ENCODE data around the gene KRTAP10-12. TPM values are rescaled to one million over a fixed set of nuclear protein-coding genes. Genes with fewer than 3 reads are reported as not detected.

Gene KRTAP10-12, protein sequence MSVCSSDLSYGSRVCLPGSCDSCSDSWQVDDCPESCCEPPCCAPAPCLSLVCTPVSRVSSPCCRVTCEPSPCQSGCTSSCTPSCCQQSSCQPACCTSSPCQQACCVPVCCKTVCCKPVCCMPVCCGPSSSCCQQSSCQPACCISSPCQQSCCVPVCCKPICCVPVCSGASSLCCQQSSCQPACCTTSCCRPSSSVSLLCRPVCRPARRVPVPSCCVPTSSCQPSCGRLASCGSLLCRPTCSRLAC
- not detected in 5 replicates for total RNA-seq (2022; extraction: Qiagen RNA extraction)

GRCh38 chr21:44697172-44697810, at the start of gene KRTAP10-12:
KRTAP10-12 (plus strand) TSS chr21:44697172; CDS start chr21:44697202, 30 bp downstream.

GRCh38 chr21:44654576-44655175, 42.3 kb upstream of the KRTAP10-12 start, which contains the start of gene KRTAP12-4:
KRTAP12-4 (minus strand) TSS chr21:44654659; CDS start chr21:44654614, 45 bp downstream.

DNA sequence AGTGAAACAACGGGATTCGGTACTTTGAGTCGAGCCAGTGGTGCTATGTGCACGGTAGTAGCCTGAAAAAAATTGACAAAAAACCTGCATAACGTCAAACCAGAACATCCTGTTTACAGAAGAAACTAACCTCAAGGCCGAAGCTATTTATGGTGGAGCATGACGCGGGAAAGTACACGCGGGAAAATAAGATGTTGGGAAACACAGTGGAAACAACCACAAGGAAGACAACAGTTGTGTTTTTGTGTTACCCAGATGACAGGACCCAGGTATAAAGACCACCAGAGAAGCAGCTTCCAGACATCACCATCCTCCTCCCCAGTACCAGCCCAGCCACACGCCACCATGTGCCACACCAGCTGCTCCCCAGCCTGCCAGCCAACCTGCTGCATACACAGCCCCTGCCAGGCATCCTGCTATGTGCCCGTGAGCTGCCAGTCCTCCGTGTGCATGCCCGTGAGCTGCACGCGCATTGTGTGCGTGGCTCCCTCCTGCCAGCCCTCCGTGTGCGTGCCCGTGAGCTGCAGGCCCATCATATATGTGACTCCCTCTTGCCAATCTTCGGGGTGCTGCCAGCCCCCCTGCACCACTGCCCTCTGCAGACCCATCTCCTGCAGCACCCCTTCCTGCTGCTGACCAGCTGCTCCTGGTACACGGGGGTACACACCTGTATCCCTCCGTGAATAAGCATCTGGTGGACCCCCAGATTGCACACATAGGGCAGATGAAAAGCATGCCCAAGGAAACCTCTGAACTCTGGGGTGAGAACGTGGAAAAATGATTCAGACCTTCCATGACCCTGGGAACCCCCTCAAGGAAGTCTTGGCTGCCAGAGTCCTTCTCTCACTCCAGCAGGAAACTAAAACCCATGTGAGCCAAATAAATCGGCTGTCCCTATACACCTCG, 39.1 kb upstream of the KRTAP10-12 start, which contains the start of gene KRTAP12-3:
KRTAP12-3 (plus strand) TSS at position 298 of the 906 bp plus-strand sequence; CDS start at position 346, 48 bp downstream.

GRCh38 chr21:44666401-44667320, 30.3 kb upstream of the KRTAP10-12 start, which contains the start of gene KRTAP12-2:
KRTAP12-2 (minus strand) TSS chr21:44666927; CDS start chr21:44666886, 41 bp downstream.

DNA sequence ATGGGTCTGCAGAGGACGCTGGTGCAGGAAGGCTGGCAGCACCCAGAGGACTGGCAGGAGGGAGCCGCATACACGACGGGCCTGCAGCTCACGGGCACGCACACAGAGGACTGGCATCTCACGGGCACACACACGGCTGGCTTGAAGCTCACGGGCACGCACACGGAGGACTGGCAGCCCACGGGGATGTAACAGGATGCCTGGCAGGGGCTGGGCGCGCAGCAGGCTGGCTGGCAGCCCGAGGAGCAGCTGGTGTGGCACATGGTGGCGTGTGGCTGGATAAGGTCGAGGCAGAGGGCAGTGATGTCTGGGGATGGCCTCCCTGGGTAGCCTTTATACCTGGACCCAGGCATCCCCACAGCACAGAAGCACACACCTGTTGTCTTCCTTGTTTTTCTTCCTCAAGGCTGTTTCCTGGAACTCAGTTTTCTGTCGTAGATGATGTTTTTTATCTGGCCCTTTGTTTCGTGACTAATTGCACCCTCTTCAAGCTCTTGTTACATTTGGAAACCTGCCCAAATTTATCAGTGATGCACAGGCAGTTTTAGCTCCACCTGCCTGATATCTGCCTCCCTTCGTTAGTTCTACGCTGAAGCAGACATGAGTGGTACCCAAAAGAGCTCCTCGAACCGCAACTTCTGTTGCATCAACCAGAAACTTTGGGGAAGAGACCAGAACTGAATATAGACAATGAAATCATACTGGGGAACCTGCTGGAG, 15.0 kb upstream of the KRTAP10-12 start, which contains the start of gene KRTAP12-1:
KRTAP12-1 (minus strand) TSS at position 303 of the 719 bp plus-strand sequence; CDS start at position 263, 40 bp downstream.

DNA sequence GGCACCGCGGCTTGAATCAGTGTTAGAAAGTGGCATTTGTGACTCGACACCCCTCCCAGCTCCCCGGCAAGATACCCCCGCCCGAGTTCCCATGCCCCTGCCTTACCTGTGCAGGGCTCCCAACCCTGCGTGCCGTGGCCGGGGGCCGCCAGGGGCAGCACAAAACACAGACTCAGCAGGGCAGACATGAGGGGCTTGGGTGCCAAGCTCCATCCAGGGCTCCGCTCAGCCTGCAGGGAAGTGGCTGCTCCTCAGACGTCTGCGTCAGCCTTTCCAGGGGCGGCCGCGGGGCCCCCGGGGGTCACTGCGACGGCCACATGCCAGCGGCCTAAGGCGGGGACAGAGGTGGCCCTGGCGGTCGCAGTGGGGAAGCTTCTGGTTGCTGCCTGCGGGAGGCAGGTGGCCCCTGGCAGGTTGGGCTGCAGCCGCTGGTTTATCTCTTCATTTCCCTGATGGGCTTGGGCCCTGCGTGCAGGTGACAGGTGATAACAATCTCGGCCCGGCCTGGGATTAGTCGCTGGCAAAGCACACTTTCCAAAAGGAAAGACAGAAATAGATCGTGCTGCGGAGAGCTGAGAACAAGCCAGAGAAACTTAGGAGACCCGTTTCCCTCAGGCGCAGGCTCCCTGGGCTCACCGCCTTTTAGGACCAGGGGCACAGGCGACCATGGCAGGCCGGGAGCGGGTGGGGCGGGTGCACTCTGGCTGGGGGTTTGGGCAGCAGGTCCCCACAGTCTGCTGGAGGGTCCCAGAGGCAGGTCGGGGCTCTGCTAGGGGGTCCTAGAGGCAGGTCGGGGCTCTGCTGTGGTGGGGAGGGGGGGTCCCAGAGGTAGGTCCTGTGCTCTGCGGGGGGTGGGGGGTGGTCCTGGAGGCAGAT, 14.6 kb downstream of the KRTAP10-12 start, which contains the start of gene TSPEAR:
TSPEAR (minus strand) TSS at position 246 of the 876 bp plus-strand sequence; CDS start at position 188, 58 bp downstream.

Other genes with a start within 250 kb of the KRTAP10-12 start
- 1.5 to 2.3 TPM (median 2.1 TPM) in 5 replicates for gene LRRC3, start 241.7 kb upstream of the KRTAP10-12 start, total RNA-seq (2022; extraction: Qiagen RNA extraction)
- gene KRTAP10-1, start 157.0 kb upstream of the KRTAP10-12 start, total RNA-seq (2022; extraction: Qiagen RNA extraction) = not detected in 5 replicates
- not detected in 5 replicates for gene KRTAP10-2, start 145.7 kb upstream of the KRTAP10-12 start, total RNA-seq (2022; extraction: Qiagen RNA extraction)
- not detected in 5 replicates for gene KRTAP10-3, start 138.4 kb upstream of the KRTAP10-12 start, total RNA-seq (2022; extraction: Qiagen RNA extraction)
- not detected in 5 replicates for gene KRTAP10-4, start 123.4 kb upstream of the KRTAP10-12 start, total RNA-seq (2022; extraction: Qiagen RNA extraction)
- gene KRTAP10-5, start 116.6 kb upstream of the KRTAP10-12 start, total RNA-seq (2022; extraction: Qiagen RNA extraction) = not detected in 5 replicates
- gene KRTAP10-6, start 104.7 kb upstream of the KRTAP10-12 start, total RNA-seq (2022; extraction: Qiagen RNA extraction) = not detected in 5 replicates
- not detected in 5 replicates for gene KRTAP10-7, start 96.6 kb upstream of the KRTAP10-12 start, total RNA-seq (2022; extraction: Qiagen RNA extraction)
- gene KRTAP10-8, start 85.1 kb upstream of the KRTAP10-12 start, total RNA-seq (2022; extraction: Qiagen RNA extraction) = not detected in 5 replicates
- not detected in 5 replicates for gene KRTAP10-9, start 70.1 kb upstream of the KRTAP10-12 start, total RNA-seq (2022; extraction: Qiagen RNA extraction)
- gene KRTAP10-10, start 59.8 kb upstream of the KRTAP10-12 start, total RNA-seq (2022; extraction: Qiagen RNA extraction) = not detected in 5 replicates
- gene KRTAP10-11, start 50.8 kb upstream of the KRTAP10-12 start, total RNA-seq (2022; extraction: Qiagen RNA extraction) = not detected in 5 replicates
- gene KRTAP12-4, start 42.5 kb upstream of the KRTAP10-12 start, total RNA-seq (2022; extraction: Qiagen RNA extraction) = not detected in 5 replicates
- not detected in 5 replicates for gene KRTAP12-3, start 39.2 kb upstream of the KRTAP10-12 start, total RNA-seq (2022; extraction: Qiagen RNA extraction)
- gene KRTAP12-2, start 30.2 kb upstream of the KRTAP10-12 start, total RNA-seq (2022; extraction: Qiagen RNA extraction) = not detected in 5 replicates
- not detected in 5 replicates for gene KRTAP12-1, start 15.0 kb upstream of the KRTAP10-12 start, total RNA-seq (2022; extraction: Qiagen RNA extraction)
- gene TSPEAR, start 14.4 kb downstream of the KRTAP10-12 start, total RNA-seq (2022; extraction: Qiagen RNA extraction) = not detected in 5 replicates
- gene UBE2G2, start 104.6 kb downstream of the KRTAP10-12 start, total RNA-seq (2022; extraction: Qiagen RNA extraction) = 29.4 to 38.6 TPM (median 32.5 TPM) in 5 replicates
- gene SUMO3, start 120.9 kb downstream of the KRTAP10-12 start, total RNA-seq (2022; extraction: Qiagen RNA extraction) = 58.7 to 71.6 TPM (median 69.0 TPM) in 5 replicates
- 86.5 to 99.6 TPM (median 97.4 TPM) in 5 replicates for gene PTTG1IP, start 176.5 kb downstream of the KRTAP10-12 start, total RNA-seq (2022; extraction: Qiagen RNA extraction)
- gene ITGB2, start 223.7 kb downstream of the KRTAP10-12 start, total RNA-seq (2022; extraction: Qiagen RNA extraction) = 0.55 to 0.99 TPM (median 0.76 TPM) in 5 replicates
- gene SLX9, start 242.9 kb downstream of the KRTAP10-12 start, total RNA-seq (2022; extraction: Qiagen RNA extraction) = 42.4 to 61.8 TPM (median 56.3 TPM) in 5 replicates